Head of caudate nucleus (tissue), 42 donors: ENCODE data around the gene MEDAG.
A peak's percentile ranks its signal among the peaks of the same experiment; 100 is the strongest.
"Not testable (repeated sequence)": the region's sequence is repeated elsewhere in the genome, so short reads cannot be mapped to it uniquely, and the experiment has no call there.

Experiments
- DNase-seq, 42 donors: peaks; one replicate each; pipeline versions ENCODE4 v3.0.0 to v3.0.0-alpha.2; 2020 to 2021; ENCODE audit warnings: mixed read lengths in 7 of 42
- intact Hi-C: fragments of 100-400 bp; cut with DNase I; formaldehyde crosslinking; loops from one replicate; pipeline ENCODE4 v1.15.0; 2022

Gene MEDAG

GRCh38 chr13:30900952-30901749 is 4.9 kb upstream of the MEDAG start:
- intact Hi-C loops = no loop called here
- DNase-seq = no peak

DNA sequence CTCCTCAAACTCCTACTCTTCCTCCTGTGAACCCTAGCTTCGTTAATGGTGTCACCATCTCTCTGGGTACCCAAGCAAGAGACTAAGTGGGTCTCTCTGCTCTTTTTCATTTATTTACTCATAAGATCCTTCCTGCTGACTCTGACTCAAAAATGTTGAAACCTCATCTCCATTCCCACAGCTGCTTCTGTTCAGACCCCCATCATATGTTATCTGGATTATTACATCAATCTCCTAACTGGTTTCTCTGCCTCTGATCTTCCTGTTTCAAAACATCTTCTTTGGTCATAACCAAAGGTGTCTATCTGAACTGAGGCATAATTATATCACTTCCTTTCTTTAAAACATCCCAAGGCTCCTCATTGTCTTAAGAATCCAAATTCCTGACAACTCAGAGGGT is 2.0 kb upstream of the MEDAG start:
- intact Hi-C loops = no loop called here

GRCh38 chr13:30906411-30907051 is 460 bp downstream of the MEDAG start:
- intact Hi-C loops = no loop called here
- DNase-seq = peak in 1 of 42 donors; percentile 36

More for the DNA sequence above, 2.0 kb upstream of the MEDAG start:
- no peak for DNase-seq

GRCh38 chr13:30907121-30907861 is 1.2 kb downstream of the MEDAG start:
- intact Hi-C loops = no loop called here
- peak in 1 of 42 donors; percentile 38 for DNase-seq

- no peak for DNase-seq
Measured at GRCh38 chr13:30908416-30908980, 2.4 kb downstream of the MEDAG start.

GRCh38 chr13:30910676-30911075 is 4.6 kb downstream of the MEDAG start:
- DNase-seq = peak in 1 of 42 donors; percentile 17
- intact Hi-C loops = no loop called here

More at GRCh38 chr13:30908416-30908980, 2.4 kb downstream of the MEDAG start:
- intact Hi-C loops = no loop called here

DNA sequence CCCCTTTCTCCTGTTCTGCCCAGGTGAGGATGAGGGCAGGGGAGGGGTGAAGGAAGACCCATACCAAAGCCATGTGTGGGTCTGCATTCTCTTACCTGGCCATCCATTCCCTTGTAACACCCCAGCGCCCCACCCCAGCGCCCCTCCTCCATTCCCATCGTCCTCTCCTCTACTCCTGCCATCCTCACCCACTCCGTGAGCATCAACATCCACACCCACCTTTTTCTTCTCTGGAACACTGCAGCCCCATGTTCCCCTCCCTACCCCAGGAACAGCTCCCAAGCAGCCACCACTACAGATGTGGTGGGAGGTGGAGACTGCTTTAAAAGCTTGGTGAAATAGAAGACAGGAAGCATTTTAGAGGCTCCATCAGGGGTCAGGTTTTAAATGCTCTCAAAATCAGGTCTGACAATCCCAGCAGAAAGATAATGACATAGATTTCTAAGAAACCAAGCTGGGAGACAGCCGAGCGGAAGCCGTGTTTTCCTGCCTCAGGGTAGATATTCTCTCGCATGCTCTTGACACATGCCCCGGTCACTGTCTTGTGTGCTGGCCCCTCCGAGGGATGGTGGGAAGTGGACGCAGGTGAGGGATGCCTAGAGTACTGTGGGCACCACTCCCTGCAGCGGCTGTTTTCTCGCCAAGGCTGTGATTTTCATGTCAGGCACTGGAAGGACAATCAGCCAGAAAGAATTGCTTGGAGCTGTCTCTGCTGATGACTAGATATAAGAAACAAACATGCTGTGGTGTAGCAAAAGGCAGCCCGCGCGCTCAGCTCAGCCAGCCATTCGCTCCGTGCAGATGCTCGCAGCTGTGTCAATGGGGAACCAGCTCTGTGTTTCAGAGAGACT is 9.8 kb downstream of the MEDAG start:
- intact Hi-C loops = no loop called here
- DNase-seq = peak in 25 of 42 donors; percentile 11 to 71 (median 35)

DNA sequence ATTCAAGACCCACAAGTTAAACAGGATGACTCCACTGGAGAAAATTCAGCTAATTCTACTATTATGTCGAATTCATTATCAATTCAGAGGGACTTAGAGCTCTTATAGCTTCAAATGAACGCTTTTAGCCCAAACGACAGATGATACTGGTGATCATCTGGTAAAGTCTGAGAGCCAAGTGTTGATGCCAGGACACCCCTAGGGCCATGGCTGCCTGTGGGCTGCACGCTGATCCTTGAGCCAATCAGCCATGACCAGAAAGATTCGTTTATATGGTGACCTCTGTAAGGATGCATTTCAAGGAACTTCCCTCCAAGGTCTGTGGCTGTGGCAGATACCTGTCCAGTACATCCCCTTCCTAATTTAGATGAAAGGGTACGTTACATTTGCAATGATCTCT is 10.9 kb downstream of the MEDAG start:
- intact Hi-C loops = no loop called here
- no peak for DNase-seq

GRCh38 chr13:30918662-30919405 is 12.8 kb downstream of the MEDAG start:
- DNase-seq = no peak

DNA sequence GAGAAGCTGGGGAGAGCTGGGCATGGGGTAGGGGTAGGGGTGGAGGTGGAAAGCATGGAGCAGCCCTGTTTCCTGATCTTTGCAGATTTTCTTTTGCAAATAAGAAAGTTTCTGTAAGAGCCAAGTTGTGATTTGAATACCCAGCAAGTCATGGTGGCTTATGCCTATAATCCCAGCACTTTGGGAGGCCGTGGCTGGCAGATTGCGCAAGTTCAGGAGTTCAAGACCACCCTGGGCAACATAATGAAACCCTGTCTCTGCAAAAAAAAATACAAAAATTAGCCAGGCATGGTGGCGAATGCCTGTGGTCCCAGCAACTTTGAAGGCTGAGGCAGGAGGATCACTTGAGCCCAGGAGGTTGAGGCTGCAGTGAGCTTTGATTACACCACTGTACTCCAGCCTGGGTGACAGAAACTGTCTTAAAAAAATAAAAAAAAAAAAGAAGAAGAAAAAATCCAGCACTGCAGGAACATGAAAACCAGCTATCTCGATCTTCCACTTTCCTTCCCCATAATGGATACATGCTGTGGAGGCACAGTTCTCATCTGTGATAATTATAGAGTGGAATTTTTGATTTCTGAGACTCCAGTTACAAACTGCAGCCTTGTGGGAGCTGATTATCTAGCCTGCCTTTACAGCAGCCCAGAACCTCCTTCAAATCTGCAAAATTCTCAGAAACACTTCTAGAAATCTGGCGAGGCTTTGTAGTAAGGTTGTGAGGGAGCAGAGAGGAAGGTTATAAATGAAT is 14.3 kb downstream of the MEDAG start:
- intact Hi-C loops = no loop called here
- DNase-seq = no peak

More at GRCh38 chr13:30918662-30919405, 12.8 kb downstream of the MEDAG start:
- intact Hi-C loops = no loop called here

- intact Hi-C loops = no loop called here
- DNase-seq = no peak
Measured at GRCh38 chr13:30923418-30923817, 17.3 kb downstream of the MEDAG start.

- DNase-seq = no peak
- intact Hi-C loops = no loop called here
Measured at GRCh38 chr13:30924721-30925120, 18.6 kb downstream of the MEDAG start.

DNA sequence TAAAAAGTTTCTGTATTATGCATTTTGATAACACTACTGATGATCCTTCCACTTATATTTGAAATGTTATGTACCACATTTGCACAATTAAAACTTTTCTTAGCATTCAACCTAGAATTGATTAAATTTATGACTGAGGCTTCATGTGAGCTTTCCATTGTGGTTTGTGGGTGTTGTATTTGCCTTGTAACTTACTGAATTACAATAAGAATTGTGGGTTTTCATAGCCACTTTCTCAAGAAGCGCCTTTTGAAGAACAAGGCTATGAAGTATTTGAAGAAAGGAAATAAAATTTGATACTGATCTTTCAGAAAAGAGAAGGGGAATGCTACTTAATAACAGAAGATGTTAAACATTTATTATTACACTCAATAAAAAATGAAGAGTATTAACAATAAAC is 19.4 kb downstream of the MEDAG start:
- DNase-seq = no peak
- intact Hi-C loops = no loop called here

GRCh38 chr13:30926781-30927180 is 20.7 kb downstream of the MEDAG start:
- DNase-seq = no peak
- intact Hi-C loops = no loop called here

GRCh38 chr13:30927188-30927587 is 21.1 kb downstream of the MEDAG start:
- intact Hi-C loops, DNase-seq: not testable (repeated sequence)

DNA sequence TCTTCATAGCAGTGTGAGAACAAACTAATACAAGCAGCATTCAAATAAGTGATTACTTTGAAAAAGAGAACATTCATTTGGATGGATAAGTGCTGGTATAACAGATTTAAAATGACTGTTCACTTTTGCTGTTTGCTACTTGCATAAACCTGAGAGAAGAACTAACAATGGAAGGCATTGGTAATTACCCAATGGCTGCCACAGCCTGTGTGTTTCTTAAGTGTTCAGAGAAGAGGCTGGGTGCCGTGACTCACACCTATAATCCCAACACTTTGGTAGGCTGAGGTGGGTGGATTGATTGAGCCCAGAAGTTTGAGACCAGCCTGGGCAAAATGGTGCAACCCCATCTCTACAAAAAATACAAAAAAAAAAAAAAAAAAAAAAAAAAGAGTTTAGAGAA is 21.5 kb downstream of the MEDAG start:
- peak in 1 of 42 donors; percentile 45 for DNase-seq
- intact Hi-C loops = no loop called here

DNA sequence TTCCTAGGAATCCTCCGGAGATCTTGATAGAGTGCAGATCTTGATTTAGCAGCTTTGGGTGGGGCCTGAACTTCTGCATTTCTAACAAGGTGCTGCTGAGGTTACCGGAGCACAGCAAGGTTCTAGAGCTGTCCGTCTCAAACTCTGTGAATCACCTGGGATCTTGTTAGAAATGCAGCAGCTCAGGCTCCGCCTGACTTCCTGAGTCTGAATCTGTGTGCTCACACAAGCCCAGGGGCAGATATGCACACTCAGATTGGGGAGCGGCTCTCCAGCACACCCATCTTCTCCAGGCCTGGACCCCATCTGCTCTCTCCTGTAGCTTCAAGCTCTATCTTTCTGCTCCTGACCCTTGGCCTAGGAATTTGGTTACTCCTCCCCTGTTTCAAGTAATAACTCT is 22.9 kb downstream of the MEDAG start:
- DNase-seq = no peak
- intact Hi-C loops = no loop called here
